K562 (cell line): ENCODE measurements around the gene EFNA5. TPM values are rescaled to one million over a fixed set of nuclear protein-coding genes. Genes with fewer than 3 reads are reported as not detected.

Experiments used
- ATAC-seq: fragments of 200-7000 bp; cut with Tn5 transposase; 3 replicates; pipeline ENCODE4 v1.9.1; 2020; ENCODE audit warnings: moderate library complexity
- BruUV-seq: library from RNA; stranded (reverse); fragments of 400-500 nt; replicated peaks from 2 replicates; lab custom pipeline; 2021; lab: Mats Ljungman, UMichigan
- CTCF ChIA-PET: fragments of 300-600 bp; formaldehyde crosslinking; extraction: SDS; loops from one replicate; lab custom pipeline; 2021; ENCODE audit warnings: low intra/inter-chr PET ratio; lab: Yijun Ruan, JAX
- POLR2A ChIA-PET: fragments of 300-600, 350-650 bp; sonication (Branson Sonifier 250); formaldehyde crosslinking; extraction: SDS; loops from one replicate; lab custom pipeline; 2021; ENCODE audit warnings: antibody characterized with exemption, inconsistent platforms; lab: Yijun Ruan, JAX
- DNase-seq, 4 experiments: peaks; one replicate each; pipeline versions ENCODE4 v3.0.0 to v3.0.0-alpha.2; 2011 to 2018; ENCODE audit warnings: low spot score in 3 of 4, mixed read lengths in 3 of 4; ENCODE audit errors: extremely low read depth in 1 of 4
- FAIRE-seq: peaks from 2 replicates; lab custom pipeline; 2011; peaks lifted over from hg19 to GRCh38; lab: Jason Lieb, UNC
- H2AFZ ChIP-seq: 2 replicates; pipeline ENCODE4 v1.6.0; 2011; ENCODE audit warnings: low read depth, low read length, control low read depth, inconsistent platforms
- H3K27ac ChIP-seq: fragments of 200-600 bp; 3 replicates; pipeline ENCODE4 v1.8.0; 2011; ENCODE audit warnings: low read depth, mild to moderate bottlenecking, control low read depth, inconsistent platforms, low read length, moderate library complexity, mixed read lengths; ENCODE audit errors: extremely low read depth
- H3K27me3 ChIP-seq, 2 experiments: fragments of 300-600 bp in 1 of 2; 2 replicates in 1 of 2; 3 replicates in 1 of 2; pipeline versions ENCODE4 v1.6.0 to v1.8.0; 2011; ENCODE audit warnings: inconsistent platforms in 2 of 2, low read length in 2 of 2, mild to moderate bottlenecking in 1 of 2, mixed read lengths in 1 of 2, moderate library complexity in 1 of 2; ENCODE audit not compliant: control insufficient read depth in 2 of 2, insufficient read depth in 2 of 2
- H3K36me3 ChIP-seq: fragments of 300-600 bp; 3 replicates; pipeline ENCODE4 v1.8.0; 2011; ENCODE audit warnings: mild to moderate bottlenecking, low read length, inconsistent platforms; ENCODE audit not compliant: control insufficient read depth, insufficient read depth
- H3K4me1 ChIP-seq, 2 experiments: fragments of 200-600 bp in 1 of 2; replicated peaks in 1 of 2; 2 replicates in 1 of 2; 3 replicates in 1 of 2; pipeline versions ENCODE4 v1.5.1 to v1.8.0; 2011; ENCODE audit warnings: inconsistent platforms in 2 of 2, low read length in 2 of 2, mild to moderate bottlenecking in 1 of 2, mixed read lengths in 1 of 2, moderate library complexity in 1 of 2; ENCODE audit not compliant: control insufficient read depth in 2 of 2, insufficient read depth in 2 of 2
- H3K4me2 ChIP-seq: 2 replicates; pipeline ENCODE4 v1.6.1; 2011; ENCODE audit warnings: low read length, control low read depth, inconsistent platforms, mixed read lengths; ENCODE audit not compliant: insufficient read depth
- H3K4me3 ChIP-seq: fragments of 200-600 bp; sonication (generic), shearing (Covaris generic); 2 replicates; pipeline ENCODE4 v1.5.1; 2016; ENCODE audit warnings: control low read depth, inconsistent platforms
- H3K79me2 ChIP-seq: fragments of 200-600 bp; 3 replicates; pipeline ENCODE4 v1.8.0; 2011; ENCODE audit warnings: low read length, inconsistent platforms; ENCODE audit not compliant: control insufficient read depth, insufficient read depth
- H3K9ac ChIP-seq, 2 experiments: 2 replicates each; pipeline versions ENCODE4 v1.6.0 to v1.6.1; 2011; ENCODE audit warnings: low read depth in 2 of 2, low read length in 2 of 2, control low read depth in 1 of 2, inconsistent platforms in 1 of 2, mild to moderate bottlenecking in 1 of 2, mixed read lengths in 1 of 2; ENCODE audit not compliant: insufficient read depth in 1 of 2
- H3K9me1 ChIP-seq: one replicate; pipeline ENCODE4 v1.6.0; 2011; ENCODE audit warnings: inconsistent platforms, mild to moderate bottlenecking, low read length, moderate library complexity; ENCODE audit not compliant: control insufficient read depth, insufficient read depth
- H3K9me3 ChIP-seq: replicated peaks from 2 replicates; pipeline ENCODE4 v1.5.1; 2011; ENCODE audit warnings: low read depth, low read length, inconsistent platforms; ENCODE audit not compliant: control insufficient read depth, insufficient read depth
- H4K20me1 ChIP-seq: replicated peaks from 2 replicates; pipeline ENCODE4 v1.6.1; 2011; ENCODE audit warnings: low read length, inconsistent platforms, mixed read lengths; ENCODE audit not compliant: control insufficient read depth, insufficient read depth
- BACH1 ChIP-seq: fragments of 200-800 bp; sonication (Bioruptor generic); IDR thresholded peaks from 2 replicates; pipeline ENCODE4 v1.6.1; 2016; ENCODE audit warnings: missing genetic modification characterization, missing compliant biosample characterization
- CHAMP1 ChIP-seq: fragments of 450-650 bp; IDR thresholded peaks from 2 replicates; pipeline ENCODE4 v1.6.1; 2016; ENCODE audit warnings: mild to moderate bottlenecking
- E4F1 ChIP-seq: fragments of 250-450 bp; sonication (Bioruptor Pico); IDR thresholded peaks from 2 replicates; pipeline ENCODE4 v1.5.0; 2021; ENCODE audit warnings: mild to moderate bottlenecking, borderline replicate concordance
- JUN ChIP-seq, 2 experiments: sonication (generic) in 1 of 2; formaldehyde crosslinking in 1 of 2; IDR thresholded peaks; 2 replicates each; pipeline versions ENCODE4 v1.6.1 to v1.8.0; 2012 to 2022; ENCODE audit warnings: borderline replicate concordance in 2 of 2, mild to moderate bottlenecking in 2 of 2, improper control_type of control experiment in 1 of 2, low read depth in 1 of 2, low read length in 1 of 2, missing genetic modification reagents in 1 of 2
- SIN3B ChIP-seq: fragments of 450-650 bp; IDR thresholded peaks from 2 replicates; pipeline ENCODE4 v1.6.1; 2017; ENCODE audit warnings: low read depth, mild to moderate bottlenecking, moderate library complexity
- YBX1 ChIP-seq: fragments of 450-650 bp; IDR thresholded peaks from 2 replicates; pipeline ENCODE4 v1.7.1; 2016; ENCODE audit warnings: mild to moderate bottlenecking
- ZBTB49 ChIP-seq: sonication (generic); formaldehyde crosslinking; IDR thresholded peaks from 2 replicates; pipeline ENCODE4 v1.8.0; 2022; ENCODE audit warnings: missing genetic modification reagents, mild to moderate bottlenecking, borderline replicate concordance
- ZNF561 ChIP-seq: fragments of 450-650 bp; formaldehyde crosslinking; conservative IDR thresholded peaks from 2 replicates; pipeline ENCODE4 v1.4.0; 2020; ENCODE audit warnings: mild to moderate bottlenecking, moderate library complexity
- ZNF583 ChIP-seq: fragments of 250-450 bp; sonication (Bioruptor Pico); IDR thresholded peaks from 2 replicates; pipeline ENCODE4 v1.4.0; 2020
- WGBS: fragments of 100-300 bp; shearing (Covaris generic); methylation state at CpG from one replicate; pipeline ENCODE4 v1.1.6; 2016; ENCODE audit warnings: low coverage, mixed read lengths; ENCODE audit not compliant: insufficient coverage; ENCODE audit errors: missing lambda C conversion rate; 5-methylcytosine and 5-hydroxymethylcytosine counted together
- in situ Hi-C: fragments of 300-500 bp; cut with MboI; formaldehyde crosslinking; loops from 4 replicates; pipeline ENCODE4 v1.15.0; 2018; ENCODE audit warnings: inconsistent platforms, mixed read lengths
- intact Hi-C: fragments of 100-400 bp; cut with micrococcal nuclease; formaldehyde crosslinking; loops from 2 replicates; pipeline ENCODE4 v1.14.2; 2022
- polyA plus RNA-seq, 8 experiments: library from polyadenylated mRNA; depleted of rRNA in 4 of 8; stranded (reverse) in 5 of 8; unstranded in 3 of 8; fragments of >200 nt; fragmentation: Nextera tagmentation in 2 of 8; fragmentation: Illumina TruSeq in 1 of 8; extraction: Ambion mirVana in 2 of 8; extraction: Trizol in 1 of 8; gene quantifications; 2 replicates each; pipeline versions ENCODE4 v1.2.1 to v1.2.3, GENCODE V29; 2011 to 2014; ENCODE audit warnings: inconsistent platforms in 1 of 8, missing spikeins in 1 of 8
- total RNA-seq, 7 experiments: library from RNA; depleted of rRNA in 6 of 7; stranded (reverse); fragments of >200 nt in 6 of 7; fragmentation: Illumina TruSeq in 2 of 7; extraction: Trizol in 2 of 7; gene quantifications; 2 replicates each; pipeline versions ENCODE4 v1.2.1 to v1.2.3, GENCODE V29; 2011 to 2021; ENCODE audit warnings: low replicate concordance in 1 of 7

EFNA5 gene
- total and polyA plus RNA-seq, 9 of the 15 experiments (the other 6 are each of a cell fraction or from before 2014, with no cell fraction given), result 0.20 TPM; not detected in 8

- H3K4me2 ChIP-seq, result no peak overlapping the region
- BruUV-seq, result no TSS peak
- WGBS, result 3% methylated on average over 5 of the region's 6 CpGs
- H3K36me3 ChIP-seq, result no peaks in the 10 kb centered on the region
- intact Hi-C loops (no loop called here), in situ Hi-C loops (no loop called here)
- no peaks in the 10 kb centered on the region for H3K9me3 ChIP-seq
- H3K9me1 ChIP-seq, result no peaks in the 10 kb centered on the region
- H3K27ac ChIP-seq, result no peak overlapping the region
- no peak overlapping the region for H3K4me3 ChIP-seq
- no peaks in the 10 kb centered on the region for H4K20me1 ChIP-seq
- H3K27me3 ChIP-seq, result no peaks in the 10 kb centered on the region
- ATAC-seq, result no peak
- H3K4me1 ChIP-seq, result no peaks in the 10 kb centered on the region
- FAIRE-seq, result no peak
- ChIA-PET POLR2A (no interaction called here), CTCF (no interaction called here)
- H3K79me2 ChIP-seq, result no peaks in the 10 kb centered on the region
- no peak overlapping the region for H2AFZ ChIP-seq
- H3K9ac ChIP-seq, result no peak overlapping the region
- DNase-seq, result no peak
- TF ChIP-seq CHAMP1 (no peak), E4F1 (CRISPR knock-in tag) (no peak), SIN3B (no peak), ZNF561 (CRISPR knock-in tag) (no peak), ZBTB49 (no peak), ZNF583 (CRISPR knock-in tag) (no peak), JUN (IDR thresholded peaks at IDR 0.05; ENCODE audit: borderline replicate concordance, low read depth, low read length) (no peak), JUN (CRISPR knock-in tag; IDR thresholded peaks at IDR 0.05; ENCODE audit: borderline replicate concordance) (no peak), BACH1 (tag) (no peak), YBX1 (no peak)
Measured at GRCh38 chr5:107519900-107520354, 150.8 kb downstream of the EFNA5 start.
